HCT116 (cell line): ENCODE data around the gene FAM118A.

ENCODE experiments used
- CEBPB ChIP-seq: IDR thresholded peaks from 2 replicates; pipeline ENCODE4 v1.6.1; 2012; ENCODE audit warnings: low read depth
- CTCF ChIP-seq, 3 experiments: fragments of 200-600 bp in 1 of 3; sonication (generic) in 1 of 3; IDR thresholded peaks in 2 of 3; conservative IDR thresholded peaks in 1 of 3; 2 replicates each; pipeline ENCODE4 v1.5.1; 2012 to 2017; ENCODE audit warnings: low read depth in 2 of 3, low read length in 2 of 3, antibody characterized with exemption in 1 of 3, borderline replicate concordance in 1 of 3, control low read depth in 1 of 3, mild to moderate bottlenecking in 1 of 3, mixed read lengths in 1 of 3, mixed run types in 1 of 3, moderate library complexity in 1 of 3; ENCODE audit not compliant: insufficient read depth in 1 of 3
- EZH2 ChIP-seq: fragments of 200-600 bp; sonication (generic); IDR thresholded peaks from 2 replicates; pipeline ENCODE4 v1.6.1; 2017; ENCODE audit warnings: antibody characterized with exemption, mixed run types
- MAX ChIP-seq: IDR thresholded peaks from 2 replicates; pipeline ENCODE4 v1.6.1; 2012
- POLR2A ChIP-seq: IDR thresholded peaks from 2 replicates; pipeline ENCODE4 v1.7.0; 2011; ENCODE audit warnings: borderline replicate concordance; ENCODE audit not compliant: insufficient read depth, insufficient read length; ENCODE audit errors: extremely low read depth
- POLR2AphosphoS5 ChIP-seq: IDR thresholded peaks from 2 replicates; pipeline ENCODE4 v1.6.1; 2011; ENCODE audit warnings: mild to moderate bottlenecking, low read depth, low read length, moderate library complexity
- RAD21 ChIP-seq: IDR thresholded peaks from 2 replicates; pipeline ENCODE4 v1.6.1; 2012; ENCODE audit warnings: low read depth, mild to moderate bottlenecking
- TCF7L2 ChIP-seq: IDR thresholded peaks from 2 replicates; pipeline ENCODE4 v1.7.0; 2011; ENCODE audit warnings: borderline replicate concordance, inconsistent platforms; ENCODE audit not compliant: insufficient read depth, insufficient read length; ENCODE audit errors: extremely low read depth

- no peak for TF ChIP-seq CTCF (IDR thresholded peaks at IDR 0.05 in 2 of 3, conservative IDR thresholded peaks at IDR 0.05 in 1 of 3; ENCODE audit: borderline replicate concordance in 1 of 3, insufficient read depth in 1 of 3, low read depth in 2 of 3, low read length in 2 of 3)
- TF ChIP-seq EZH2, result no peak
- no peak for TF ChIP-seq POLR2A
- no peak for TF ChIP-seq RAD21
- no peak for TF ChIP-seq TCF7L2
- TF ChIP-seq CEBPB, result no peak
- TF ChIP-seq MAX, result no peak
- no peak for TF ChIP-seq POLR2AphosphoS5
Observed at GRCh38 chr22:45278125-45278524, 31.6 kb upstream of the FAM118A start.
